Vagina (tissue), 2 donors: ENCODE data around the gene FUBP3.

ENCODE experiments used
- POLR2A ChIP-seq, 2 donors: fragments of 450-650 bp; IDR thresholded peaks; one replicate each; pipeline ENCODE4 v1.6.1; 2017; ENCODE audit warnings: antibody characterized with exemption in 2 of 2, mild to moderate bottlenecking in 2 of 2, moderate library complexity in 2 of 2
- POLR2AphosphoS5 ChIP-seq, 2 donors: sonication (generic); formaldehyde crosslinking; IDR thresholded peaks; one replicate each; pipeline ENCODE4 v1.9.0; 2017; ENCODE audit warnings: antibody characterized with exemption in 2 of 2, mild to moderate bottlenecking in 2 of 2, low read depth in 1 of 2; ENCODE audit not compliant: insufficient read depth in 1 of 2
- TF ChIP-seq, protein P1 (sequence below), 3 experiments: fragments of 450-650 bp in 2 of 3; fragments of 200-600 bp in 1 of 3; sonication (generic) in 1 of 3; IDR thresholded peaks; one replicate each; pipeline ENCODE4 v1.5.1; 2017 to 2019; ENCODE audit warnings: antibody characterized with exemption in 3 of 3, mild to moderate bottlenecking in 2 of 3, moderate library complexity in 2 of 3

DNA sequence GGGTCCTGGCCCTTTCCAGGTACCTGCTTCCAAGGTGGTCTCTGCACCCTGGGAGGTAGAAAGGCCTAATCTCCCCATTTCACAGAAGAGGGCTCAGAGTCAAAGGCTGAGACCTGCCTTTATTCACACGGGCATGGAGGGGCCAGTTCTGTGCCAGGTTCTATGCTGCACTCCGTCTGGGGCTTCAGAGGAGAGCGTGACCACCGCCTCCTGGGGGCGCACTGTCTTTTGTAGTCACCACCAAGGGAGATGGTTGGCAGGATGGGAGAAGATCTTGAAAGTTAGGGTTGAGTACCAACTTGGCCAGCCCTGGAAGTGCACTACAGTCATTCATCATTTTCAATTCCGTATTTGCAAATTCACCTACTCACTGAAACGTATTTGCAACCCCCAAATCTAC is 61.3 kb downstream of the FUBP3 start:
- no peak for TF ChIP-seq POLR2A (IDR thresholded peaks at IDR 0.05)
- TF ChIP-seq, protein P1, sequence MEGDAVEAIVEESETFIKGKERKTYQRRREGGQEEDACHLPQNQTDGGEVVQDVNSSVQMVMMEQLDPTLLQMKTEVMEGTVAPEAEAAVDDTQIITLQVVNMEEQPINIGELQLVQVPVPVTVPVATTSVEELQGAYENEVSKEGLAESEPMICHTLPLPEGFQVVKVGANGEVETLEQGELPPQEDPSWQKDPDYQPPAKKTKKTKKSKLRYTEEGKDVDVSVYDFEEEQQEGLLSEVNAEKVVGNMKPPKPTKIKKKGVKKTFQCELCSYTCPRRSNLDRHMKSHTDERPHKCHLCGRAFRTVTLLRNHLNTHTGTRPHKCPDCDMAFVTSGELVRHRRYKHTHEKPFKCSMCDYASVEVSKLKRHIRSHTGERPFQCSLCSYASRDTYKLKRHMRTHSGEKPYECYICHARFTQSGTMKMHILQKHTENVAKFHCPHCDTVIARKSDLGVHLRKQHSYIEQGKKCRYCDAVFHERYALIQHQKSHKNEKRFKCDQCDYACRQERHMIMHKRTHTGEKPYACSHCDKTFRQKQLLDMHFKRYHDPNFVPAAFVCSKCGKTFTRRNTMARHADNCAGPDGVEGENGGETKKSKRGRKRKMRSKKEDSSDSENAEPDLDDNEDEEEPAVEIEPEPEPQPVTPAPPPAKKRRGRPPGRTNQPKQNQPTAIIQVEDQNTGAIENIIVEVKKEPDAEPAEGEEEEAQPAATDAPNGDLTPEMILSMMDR (IDR thresholded peaks at IDR 0.05) = no peak
- no peak for TF ChIP-seq POLR2AphosphoS5 (IDR thresholded peaks at IDR 0.05; ENCODE audit: insufficient read depth in 1 of 2, low read depth in 1 of 2)
